ENCODE data around the gene ZDHHC3. TPM values are rescaled to one million over a fixed set of nuclear protein-coding genes. Genes with fewer than 3 reads are reported as not detected.

Gene ZDHHC3
- polyA plus RNA-seq, 3 donors from 2014 or later, result 43.5 to 65.3 (median 46.9) TPM

DNA sequence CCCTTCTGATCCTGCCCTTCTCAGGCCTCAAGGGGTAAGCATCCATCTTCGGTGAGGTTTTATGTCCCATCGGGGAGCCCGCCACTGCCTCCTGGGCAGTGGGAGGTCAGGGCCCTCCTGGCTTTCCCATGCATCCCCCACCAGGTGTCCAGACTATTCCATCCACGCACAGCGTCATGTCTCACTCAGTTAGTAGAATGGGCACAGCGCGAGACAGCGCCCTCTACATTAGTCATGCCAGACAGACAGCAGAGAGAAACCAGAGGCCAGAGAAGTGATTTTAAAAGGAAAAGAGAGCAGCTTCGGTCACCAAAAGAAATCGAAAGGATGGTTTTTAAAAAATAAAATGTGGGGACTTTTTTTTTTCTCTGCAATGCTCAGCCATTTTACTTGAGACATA lies 49.8 kb downstream of the ZDHHC3 start:
- Mint-ChIP-seq H3K27ac (peak overlapping the region in 2 of 6 donors; percentile 7 to 21), H3K27me3 (ENCODE audit: low read depth in 3 of 3) (peaks cover 0 to 2% (median 0%) of the 10 kb centered on the region in 3 donors), H3K4me1 (no peaks in the 10 kb centered on the region), H3K9me3 (no peaks in the 10 kb centered on the region), H3K4me3 (no peak overlapping the region), H3K36me3 (peaks cover 13 to 43% (median 36%) of the 10 kb centered on the region in 3 donors)
- DNase-seq, result no peak

DNA sequence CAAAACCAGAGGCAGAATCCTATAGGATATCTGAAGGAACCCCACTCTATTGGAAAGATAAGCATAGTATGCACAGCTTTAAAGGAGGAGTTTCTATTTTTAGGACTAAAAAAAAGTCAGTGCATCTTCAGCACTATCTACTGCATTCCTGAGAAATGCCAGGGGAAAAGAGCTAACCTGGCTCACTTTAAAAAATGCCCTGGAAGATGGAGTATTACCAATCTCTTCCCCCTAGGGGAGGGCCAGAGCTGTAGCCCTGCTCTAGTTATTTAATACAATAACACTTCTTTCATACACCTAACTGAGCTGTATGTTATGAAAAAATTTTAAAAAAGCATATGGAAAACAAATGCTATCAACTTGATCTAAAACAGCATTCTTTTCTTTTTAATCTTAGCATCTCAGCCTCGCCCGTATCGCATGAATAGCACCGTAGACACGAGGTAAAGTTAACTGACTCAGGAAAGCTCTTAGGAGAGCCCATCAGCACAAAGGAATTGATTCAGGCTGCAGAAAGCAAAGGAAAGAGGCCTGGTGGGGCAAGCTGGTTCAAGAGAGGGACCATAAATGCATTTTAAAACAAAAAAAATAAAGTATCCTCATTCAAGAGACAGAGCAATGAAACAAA lies 51.4 kb downstream of the ZDHHC3 start:
- H3K36me3 Mint-ChIP-seq, result peaks cover 14 to 45% (median 36%) of the 10 kb centered on the region in 3 donors
- H3K27ac Mint-ChIP-seq, result peak overlapping the region in 1 of 6 donors; percentile 48
- no peaks in the 10 kb centered on the region for H3K9me3 Mint-ChIP-seq
- H3K27me3 Mint-ChIP-seq (ENCODE audit: low read depth in 3 of 3), result peaks cover 0 to 2% (median 0%) of the 10 kb centered on the region in 3 donors
- H3K4me1 Mint-ChIP-seq, result no peaks in the 10 kb centered on the region
- H3K4me3 Mint-ChIP-seq, result no peak overlapping the region
- no peak for DNase-seq

DNA sequence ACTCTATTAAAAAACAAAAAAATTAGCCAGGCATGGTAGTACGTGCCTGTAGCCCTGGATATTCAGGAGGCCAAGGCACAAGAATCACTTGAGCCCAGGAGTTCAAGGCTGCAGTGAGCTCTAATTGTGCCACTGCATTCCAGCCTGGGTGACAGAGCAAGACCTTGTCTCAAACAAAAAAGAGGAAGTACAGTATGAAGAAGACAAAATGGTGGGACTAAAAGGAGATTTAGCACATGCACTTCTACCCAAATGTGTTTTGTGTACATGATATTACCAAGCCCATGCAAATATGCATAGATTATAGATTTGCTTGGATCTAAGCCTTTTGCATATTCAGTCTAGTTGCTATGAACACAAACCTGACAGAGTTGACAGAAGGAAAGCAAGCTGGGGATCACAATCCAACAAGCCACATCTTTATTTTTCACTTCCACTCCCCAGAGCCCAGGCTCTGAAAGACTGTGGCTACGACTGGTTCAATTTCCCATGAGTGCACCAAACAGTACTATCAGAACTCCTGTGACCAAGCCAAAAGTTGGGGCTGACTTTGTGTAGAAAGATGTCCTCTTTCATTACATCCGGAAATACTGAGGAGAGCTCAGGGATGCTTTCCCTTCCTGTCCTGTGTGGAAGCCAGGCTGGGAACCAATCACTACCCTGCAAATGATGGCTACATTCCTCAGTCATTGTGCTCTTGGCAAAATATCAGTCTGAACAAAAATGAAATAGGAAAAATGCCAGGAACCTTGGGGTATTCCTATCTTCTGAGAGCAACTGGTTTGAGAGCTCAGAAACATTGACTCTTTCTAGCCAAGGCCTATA lies 52.1 kb downstream of the ZDHHC3 start:
- peak overlapping the region in 1 of 6 donors; percentile 31 for H3K27ac Mint-ChIP-seq
- H3K9me3 Mint-ChIP-seq, result no peaks in the 10 kb centered on the region
- H3K36me3 Mint-ChIP-seq, result peaks cover 18 to 49% (median 39%) of the 10 kb centered on the region in 3 donors
- H3K27me3 Mint-ChIP-seq (ENCODE audit: low read depth in 3 of 3), result peaks cover 0 to 2% (median 0%) of the 10 kb centered on the region in 3 donors
- no peak for DNase-seq
- no peaks in the 10 kb centered on the region for H3K4me1 Mint-ChIP-seq
- no peak overlapping the region for H3K4me3 Mint-ChIP-seq

DNA sequence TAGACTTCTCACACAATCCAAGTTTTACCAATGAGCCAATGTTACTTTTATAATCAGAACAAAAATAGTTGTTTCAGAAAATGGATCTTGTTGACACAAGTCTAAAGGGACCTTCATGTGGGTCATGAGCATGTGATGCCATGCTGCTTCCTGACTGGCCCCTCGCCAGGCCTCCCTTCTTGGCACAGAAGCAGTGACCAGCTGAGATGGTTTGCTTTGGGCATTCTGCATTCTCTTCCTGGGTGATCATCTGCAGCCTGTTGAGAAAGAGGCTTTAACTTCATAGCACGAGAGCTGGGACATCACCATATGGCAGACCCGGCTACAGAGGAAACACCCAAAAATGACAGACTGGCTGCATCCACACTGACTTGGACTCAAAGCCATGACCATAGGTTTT lies 55.9 kb downstream of the ZDHHC3 start:
- no peaks in the 10 kb centered on the region for H3K4me1 Mint-ChIP-seq

DNA sequence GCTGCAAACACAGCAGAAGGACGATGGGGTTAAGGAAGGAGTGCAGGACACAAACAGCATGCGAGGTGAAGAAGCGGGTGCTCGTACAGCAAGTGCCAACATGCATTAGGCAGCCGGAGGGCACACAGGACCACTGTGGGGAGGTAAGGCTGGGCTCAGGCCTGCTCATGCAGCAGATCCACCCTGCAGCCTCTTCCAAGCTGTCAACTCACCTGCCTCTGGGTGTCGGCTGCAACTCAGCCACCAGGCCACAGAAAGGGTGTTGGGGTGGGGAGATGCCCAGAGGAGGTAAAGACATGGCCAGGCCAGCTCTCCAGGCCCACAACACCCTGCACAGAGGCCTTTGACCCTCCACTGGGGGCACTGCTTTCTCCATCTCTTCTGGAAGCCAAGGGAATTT lies 57.4 kb downstream of the ZDHHC3 start:
- H3K27ac Mint-ChIP-seq, result peak overlapping the region in 1 of 6 donors; percentile 48
- H3K4me3 Mint-ChIP-seq, result no peak overlapping the region
- H3K36me3 Mint-ChIP-seq, result peaks cover 7 to 22% (median 8%) of the 10 kb centered on the region in 3 donors
- DNase-seq, result no peak
- no peaks in the 10 kb centered on the region for H3K9me3 Mint-ChIP-seq
- peaks cover 0 to 2% (median 0%) of the 10 kb centered on the region in 3 donors for H3K27me3 Mint-ChIP-seq (ENCODE audit: low read depth in 3 of 3)
- H3K4me1 Mint-ChIP-seq, result no peaks in the 10 kb centered on the region

More for the DNA sequence above, 55.9 kb downstream of the ZDHHC3 start:
- Mint-ChIP-seq H3K36me3 (peaks cover 8 to 30% (median 21%) of the 10 kb centered on the region in 3 donors), H3K27me3 (ENCODE audit: low read depth in 3 of 3) (peaks cover 0 to 2% (median 0%) of the 10 kb centered on the region in 3 donors), H3K4me3 (no peak overlapping the region), H3K9me3 (no peaks in the 10 kb centered on the region), H3K27ac (no peak overlapping the region)
- no peak for DNase-seq

DNA sequence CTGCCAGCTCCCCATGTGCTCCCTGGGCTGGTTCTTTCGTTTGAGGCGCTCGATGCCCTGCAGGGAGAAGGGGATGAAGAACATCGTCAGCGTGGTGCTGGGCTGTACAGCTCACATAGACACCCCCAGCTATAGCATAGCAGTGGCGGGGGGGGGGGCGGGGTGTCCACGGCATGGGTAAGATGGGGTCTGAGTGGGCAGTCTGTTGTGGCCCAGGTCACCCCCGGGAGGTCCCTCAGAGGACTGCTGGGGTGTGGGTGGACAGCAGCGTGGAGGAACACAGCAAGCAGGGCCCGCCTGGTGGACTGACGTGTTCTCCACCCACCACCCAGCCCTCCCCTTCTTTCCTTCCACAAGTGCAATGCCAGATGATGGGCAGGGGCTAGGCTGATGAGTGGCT lies 57.9 kb downstream of the ZDHHC3 start:
- Mint-ChIP-seq H3K9me3 (no peaks in the 10 kb centered on the region), H3K36me3 (peaks cover 7 to 20% (median 8%) of the 10 kb centered on the region in 3 donors), H3K27me3 (ENCODE audit: low read depth in 3 of 3) (peaks cover 0 to 2% (median 0%) of the 10 kb centered on the region in 3 donors), H3K4me1 (no peaks in the 10 kb centered on the region), H3K27ac (peak overlapping the region in 1 of 6 donors; percentile 48), H3K4me3 (no peak overlapping the region)
- DNase-seq, result no peak

DNA sequence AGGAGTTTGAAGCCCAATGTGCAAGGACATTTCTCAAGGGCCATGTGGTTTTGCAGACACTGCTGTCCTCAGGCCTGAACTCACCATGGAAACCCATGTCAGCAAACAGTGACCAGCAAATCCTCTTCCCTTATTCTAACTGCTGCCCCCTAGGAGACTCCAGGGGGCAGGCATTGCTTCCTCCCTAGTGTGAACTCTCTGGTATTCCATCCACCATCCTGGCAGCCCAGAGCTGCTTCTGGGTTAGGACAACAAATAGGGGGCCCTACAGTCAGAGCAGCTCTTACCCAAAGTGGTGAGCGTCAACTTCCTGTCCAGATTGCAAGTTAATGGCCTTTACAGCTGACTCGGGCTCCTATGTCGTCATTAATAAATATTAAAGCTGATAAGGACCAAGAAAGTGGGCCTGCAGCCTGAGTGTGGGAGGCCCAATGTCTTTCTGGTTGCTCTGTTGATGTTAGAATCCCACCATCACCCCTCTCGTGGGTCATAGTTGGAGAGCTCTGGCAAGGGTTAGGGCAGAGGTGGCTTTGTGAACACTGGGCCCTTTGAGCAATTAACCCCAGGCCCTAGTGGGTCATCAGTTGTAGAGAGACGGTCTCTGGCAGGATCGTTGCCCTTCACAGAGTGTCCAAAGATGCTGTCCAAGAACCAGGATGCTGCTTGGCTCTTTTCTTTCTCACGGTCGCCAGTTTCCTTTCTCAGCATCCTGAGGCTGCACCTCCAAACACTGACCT lies 60.1 kb downstream of the ZDHHC3 start:
- Mint-ChIP-seq H3K9me3 (no peaks in the 10 kb centered on the region), H3K27ac (no peak overlapping the region), H3K27me3 (ENCODE audit: low read depth in 3 of 3) (peaks cover 0 to 4% (median 0%) of the 10 kb centered on the region in 3 donors), H3K4me1 (no peaks in the 10 kb centered on the region), H3K36me3 (peaks cover 3 to 16% (median 8%) of the 10 kb centered on the region in 3 donors), H3K4me3 (no peak overlapping the region)
- DNase-seq, result no peak

DNA sequence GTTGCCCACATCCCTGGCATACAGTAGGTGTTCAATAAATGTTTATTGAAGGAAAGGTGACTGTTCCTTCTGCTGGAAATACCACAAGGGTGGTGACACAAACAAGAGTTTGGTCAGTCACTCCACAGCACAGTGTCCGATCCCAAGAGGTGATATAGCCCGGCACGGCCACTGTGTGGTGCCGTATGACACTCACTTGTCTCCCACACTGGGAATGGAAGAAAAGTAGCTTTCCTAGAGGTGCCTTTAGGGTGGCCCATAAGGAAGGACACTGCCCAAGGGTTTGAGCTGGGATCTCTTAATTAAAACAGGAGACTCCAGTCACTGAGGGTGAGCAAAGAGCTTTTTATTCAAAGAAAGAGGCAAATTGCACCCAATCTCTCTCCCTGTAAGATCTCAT lies 61.0 kb downstream of the ZDHHC3 start:
- Mint-ChIP-seq H3K4me1 (no peaks in the 10 kb centered on the region), H3K9me3 (no peaks in the 10 kb centered on the region), H3K36me3 (peaks cover 3 to 12% (median 8%) of the 10 kb centered on the region in 3 donors), H3K27me3 (ENCODE audit: low read depth in 3 of 3) (peaks cover 0 to 10% (median 0%) of the 10 kb centered on the region in 3 donors), H3K4me3 (no peak overlapping the region), H3K27ac (no peak overlapping the region)
- no peak for DNase-seq

DNA sequence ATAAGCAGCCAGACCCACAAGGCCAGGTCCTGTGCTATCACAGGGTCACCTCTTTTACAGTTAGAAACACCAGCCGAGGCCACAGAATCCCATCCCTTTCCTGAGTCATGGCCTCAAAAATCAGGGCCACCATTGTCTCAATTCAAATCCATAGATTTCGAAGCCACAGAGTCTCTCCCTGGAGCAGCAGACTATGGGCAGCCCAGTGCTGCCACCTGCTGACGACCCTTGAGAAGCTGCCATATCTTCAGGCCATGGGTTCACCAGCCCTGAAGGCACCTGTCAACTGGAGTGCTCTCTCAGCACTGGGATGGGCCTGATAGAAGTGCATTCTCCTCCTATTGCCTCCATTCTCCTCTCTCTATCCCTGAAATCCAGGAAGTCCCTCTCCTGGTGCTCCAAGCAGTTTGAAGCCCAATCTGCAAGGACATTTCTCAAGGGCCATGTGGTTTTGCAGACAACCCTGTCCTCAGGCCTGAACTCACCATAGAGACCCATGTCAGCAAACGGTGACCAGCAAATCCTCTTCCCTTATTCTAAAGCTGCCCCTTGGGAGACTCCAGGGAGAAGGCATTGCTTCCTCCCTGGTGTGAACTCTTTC lies 62.0 kb downstream of the ZDHHC3 start:
- no peaks in the 10 kb centered on the region for H3K4me1 Mint-ChIP-seq
- peaks cover 0 to 10% (median 0%) of the 10 kb centered on the region in 3 donors for H3K27me3 Mint-ChIP-seq (ENCODE audit: low read depth in 3 of 3)
- DNase-seq, result peak; percentile 44 to 61 (median 53)
- H3K27ac Mint-ChIP-seq, result no peak overlapping the region
- H3K9me3 Mint-ChIP-seq, result no peaks in the 10 kb centered on the region
- H3K4me3 Mint-ChIP-seq, result no peak overlapping the region
- peaks cover 0 to 4% (median 4%) of the 10 kb centered on the region in 3 donors for H3K36me3 Mint-ChIP-seq

DNA sequence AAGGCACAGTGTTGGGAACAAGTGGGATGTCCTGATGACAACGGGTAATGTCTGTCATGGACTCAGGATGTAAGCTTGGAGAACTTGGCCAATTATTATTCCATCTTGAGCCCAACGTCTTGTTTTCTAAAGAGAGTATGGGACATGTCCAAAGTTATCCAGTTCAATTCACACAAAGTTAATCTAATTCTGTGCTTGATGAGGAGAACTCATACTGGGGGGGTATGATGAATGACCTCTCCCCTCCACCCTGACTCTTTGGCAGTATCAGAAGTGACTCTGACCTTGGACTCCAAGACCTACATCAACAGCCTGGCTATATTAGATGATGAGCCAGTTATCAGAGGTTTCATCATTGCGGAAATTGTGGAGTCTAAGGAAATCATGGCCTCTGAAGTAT lies 65.3 kb downstream of the ZDHHC3 start:
- peaks cover 0 to 12% (median 0%) of the 10 kb centered on the region in 3 donors for H3K27me3 Mint-ChIP-seq (ENCODE audit: low read depth in 3 of 3)
- no peaks in the 10 kb centered on the region for H3K4me1 Mint-ChIP-seq
- H3K27ac Mint-ChIP-seq, result no peak overlapping the region

DNA sequence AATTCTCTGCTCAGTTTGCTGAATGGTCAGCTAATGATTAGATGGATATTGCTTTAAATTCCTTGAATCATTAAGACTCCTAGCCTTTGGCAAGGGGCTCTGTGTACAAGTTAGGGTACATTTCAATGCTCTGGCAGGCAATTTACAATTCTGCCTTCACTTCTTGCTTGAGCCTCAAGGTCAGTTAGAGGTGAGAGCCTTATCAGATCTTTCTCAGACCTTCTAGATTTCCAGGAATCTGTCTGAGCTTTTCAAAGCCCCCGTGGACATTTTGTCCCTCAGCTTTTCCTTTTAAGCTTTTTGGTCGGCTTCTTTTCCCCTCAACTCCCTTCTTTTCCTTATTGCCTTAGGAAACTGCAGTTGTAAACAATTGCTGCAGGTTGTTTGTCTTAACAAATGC lies 66.9 kb downstream of the ZDHHC3 start:
- DNase-seq, result no peak
- Mint-ChIP-seq H3K9me3 (no peaks in the 10 kb centered on the region), H3K27ac (no peak overlapping the region), H3K4me3 (no peak overlapping the region), H3K36me3 (no peaks in the 10 kb centered on the region), H3K4me1 (no peaks in the 10 kb centered on the region), H3K27me3 (ENCODE audit: low read depth in 3 of 3) (peaks cover 0 to 12% (median 3%) of the 10 kb centered on the region in 3 donors)

More for the DNA sequence above, 65.3 kb downstream of the ZDHHC3 start:
- H3K9me3 Mint-ChIP-seq, result no peaks in the 10 kb centered on the region
- H3K4me3 Mint-ChIP-seq, result no peak overlapping the region
- DNase-seq, result no peak
- H3K36me3 Mint-ChIP-seq, result no peaks in the 10 kb centered on the region

DNA sequence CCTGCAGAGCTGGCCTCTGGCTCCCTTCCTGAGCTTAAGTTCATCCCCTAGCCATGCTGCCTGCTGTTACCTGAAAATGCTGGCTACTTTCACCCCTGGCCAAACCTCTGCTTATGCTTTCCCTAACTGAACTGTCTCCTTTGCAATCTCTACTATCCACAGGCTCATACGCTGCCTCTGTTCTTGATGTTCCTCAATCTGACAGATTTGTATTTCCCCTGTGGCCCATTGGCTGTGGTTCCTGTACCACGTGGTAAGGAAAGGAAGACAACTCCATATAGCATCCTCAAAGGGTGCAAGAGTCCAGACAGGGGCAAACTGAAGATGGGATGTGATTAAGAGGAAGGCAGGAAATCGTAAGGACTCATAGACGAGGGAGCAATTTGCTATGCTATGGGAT lies 68.4 kb downstream of the ZDHHC3 start:
- H3K4me1 Mint-ChIP-seq, result no peaks in the 10 kb centered on the region
- H3K36me3 Mint-ChIP-seq, result no peaks in the 10 kb centered on the region
- H3K9me3 Mint-ChIP-seq, result no peaks in the 10 kb centered on the region
- peaks cover 0 to 10% (median 5%) of the 10 kb centered on the region in 3 donors for H3K27me3 Mint-ChIP-seq (ENCODE audit: low read depth in 3 of 3)
- no peak overlapping the region for H3K4me3 Mint-ChIP-seq
- H3K27ac Mint-ChIP-seq, result no peak overlapping the region
- DNase-seq, result no peak

DNA sequence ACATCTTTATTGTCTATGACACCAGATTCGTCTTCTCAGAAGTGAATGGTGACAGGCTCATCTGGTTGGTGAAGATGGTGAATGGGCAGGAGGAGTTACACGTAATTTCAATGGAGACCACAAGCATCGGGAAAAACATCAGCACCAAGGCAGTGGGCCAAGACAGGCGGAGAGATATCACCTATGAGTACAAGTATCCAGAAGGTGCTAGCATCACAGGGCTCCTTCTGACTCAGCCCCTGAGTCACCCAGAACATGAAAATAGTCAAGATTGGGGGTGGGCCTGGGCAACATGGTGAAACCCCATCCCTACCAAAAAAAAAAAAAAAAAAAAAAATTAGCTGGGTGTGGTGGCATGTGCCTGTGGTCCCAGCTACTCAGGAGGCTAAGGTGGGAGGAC lies 69.0 kb downstream of the ZDHHC3 start:
- Mint-ChIP-seq H3K4me1 (no peaks in the 10 kb centered on the region), H3K27me3 (ENCODE audit: low read depth in 3 of 3) (peaks cover 0 to 14% (median 5%) of the 10 kb centered on the region in 3 donors)

More for the DNA sequence above, 69.0 kb downstream of the ZDHHC3 start:
- Mint-ChIP-seq H3K36me3 (no peaks in the 10 kb centered on the region), H3K27ac (no peak overlapping the region), H3K9me3 (no peaks in the 10 kb centered on the region), H3K4me3 (no peak overlapping the region)
- no peak for DNase-seq

Measured in immature natural killer cell (primary cell).